Measurements from ENCODE around the gene ARFGAP3.

DNA sequence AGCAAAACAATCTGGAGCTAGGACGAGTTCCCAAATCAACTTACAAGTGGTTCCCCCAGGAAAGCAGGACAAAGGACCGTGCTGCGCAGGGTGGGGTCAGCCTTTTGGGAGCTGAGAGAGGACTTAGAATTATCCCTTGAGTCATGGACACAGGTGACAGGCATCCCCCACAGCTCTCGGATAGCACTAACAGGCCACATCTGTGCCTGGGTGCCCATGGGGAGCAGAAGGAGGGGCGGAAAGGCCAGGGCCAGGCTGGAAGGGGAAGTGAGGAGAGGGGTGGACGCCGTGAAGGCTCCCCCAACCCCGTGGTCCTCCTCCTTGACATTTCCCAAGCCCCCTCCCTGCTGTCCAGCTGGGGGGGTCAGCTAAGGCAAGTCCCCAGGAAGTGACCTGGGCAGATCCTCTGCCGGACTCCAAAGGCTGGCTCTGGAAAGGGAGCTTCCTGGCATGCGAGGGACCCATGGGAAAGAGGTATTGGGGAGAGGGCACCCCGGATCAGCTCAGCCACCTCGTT is 104.8 kb downstream of the ARFGAP3 start:
- TF ChIP-seq, protein P1, sequence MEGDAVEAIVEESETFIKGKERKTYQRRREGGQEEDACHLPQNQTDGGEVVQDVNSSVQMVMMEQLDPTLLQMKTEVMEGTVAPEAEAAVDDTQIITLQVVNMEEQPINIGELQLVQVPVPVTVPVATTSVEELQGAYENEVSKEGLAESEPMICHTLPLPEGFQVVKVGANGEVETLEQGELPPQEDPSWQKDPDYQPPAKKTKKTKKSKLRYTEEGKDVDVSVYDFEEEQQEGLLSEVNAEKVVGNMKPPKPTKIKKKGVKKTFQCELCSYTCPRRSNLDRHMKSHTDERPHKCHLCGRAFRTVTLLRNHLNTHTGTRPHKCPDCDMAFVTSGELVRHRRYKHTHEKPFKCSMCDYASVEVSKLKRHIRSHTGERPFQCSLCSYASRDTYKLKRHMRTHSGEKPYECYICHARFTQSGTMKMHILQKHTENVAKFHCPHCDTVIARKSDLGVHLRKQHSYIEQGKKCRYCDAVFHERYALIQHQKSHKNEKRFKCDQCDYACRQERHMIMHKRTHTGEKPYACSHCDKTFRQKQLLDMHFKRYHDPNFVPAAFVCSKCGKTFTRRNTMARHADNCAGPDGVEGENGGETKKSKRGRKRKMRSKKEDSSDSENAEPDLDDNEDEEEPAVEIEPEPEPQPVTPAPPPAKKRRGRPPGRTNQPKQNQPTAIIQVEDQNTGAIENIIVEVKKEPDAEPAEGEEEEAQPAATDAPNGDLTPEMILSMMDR (IDR thresholded peaks at IDR 0.05) = no peak
- no peak for TF ChIP-seq POLR2A (IDR thresholded peaks at IDR 0.05)
